ENCODE results near the gene PMP22. TPM values are rescaled to one million over a fixed set of nuclear protein-coding genes. Genes with fewer than 3 reads are reported as not detected.

The PMP22 gene
- total RNA-seq, 2 donors from 2014 or later, result 192 to 207 TPM

DNA sequence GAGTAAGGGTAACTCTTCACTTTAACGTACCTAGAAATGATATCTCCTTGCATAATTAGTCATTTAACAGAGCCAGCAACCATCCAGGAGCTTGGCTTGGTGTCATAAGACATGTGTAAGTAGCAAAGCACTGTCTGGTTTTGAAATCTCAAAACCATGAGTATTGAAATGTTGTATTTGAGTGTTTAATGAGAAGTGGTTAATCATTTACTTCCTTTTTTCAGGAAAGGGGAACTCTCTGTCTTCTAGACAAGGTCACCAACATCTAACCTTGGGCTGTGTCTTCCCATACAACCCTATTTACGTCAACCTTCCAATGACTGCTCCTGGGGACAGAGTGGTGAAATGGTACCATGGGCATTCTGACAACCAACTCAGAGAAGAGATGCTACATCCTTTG is 27.1 kb downstream of the PMP22 start:
- no peak overlapping the region for H3K27ac ChIP-seq
- H3K9me3 ChIP-seq, result no peaks in the 10 kb centered on the region
- peaks cover 11 to 19% of the 10 kb centered on the region in 2 donors for H3K4me1 ChIP-seq (ENCODE audit: control insufficient read depth in 1 of 2, low read depth in 2 of 2)
- H3K4me3 ChIP-seq, result no peak overlapping the region
- DNase-seq (ENCODE audit: low spot score) (no peak), ATAC-seq (ENCODE audit: insufficient number of reproducible peaks, low FRiP score, low read depth) (no peak)
- TF ChIP-seq, protein P1, sequence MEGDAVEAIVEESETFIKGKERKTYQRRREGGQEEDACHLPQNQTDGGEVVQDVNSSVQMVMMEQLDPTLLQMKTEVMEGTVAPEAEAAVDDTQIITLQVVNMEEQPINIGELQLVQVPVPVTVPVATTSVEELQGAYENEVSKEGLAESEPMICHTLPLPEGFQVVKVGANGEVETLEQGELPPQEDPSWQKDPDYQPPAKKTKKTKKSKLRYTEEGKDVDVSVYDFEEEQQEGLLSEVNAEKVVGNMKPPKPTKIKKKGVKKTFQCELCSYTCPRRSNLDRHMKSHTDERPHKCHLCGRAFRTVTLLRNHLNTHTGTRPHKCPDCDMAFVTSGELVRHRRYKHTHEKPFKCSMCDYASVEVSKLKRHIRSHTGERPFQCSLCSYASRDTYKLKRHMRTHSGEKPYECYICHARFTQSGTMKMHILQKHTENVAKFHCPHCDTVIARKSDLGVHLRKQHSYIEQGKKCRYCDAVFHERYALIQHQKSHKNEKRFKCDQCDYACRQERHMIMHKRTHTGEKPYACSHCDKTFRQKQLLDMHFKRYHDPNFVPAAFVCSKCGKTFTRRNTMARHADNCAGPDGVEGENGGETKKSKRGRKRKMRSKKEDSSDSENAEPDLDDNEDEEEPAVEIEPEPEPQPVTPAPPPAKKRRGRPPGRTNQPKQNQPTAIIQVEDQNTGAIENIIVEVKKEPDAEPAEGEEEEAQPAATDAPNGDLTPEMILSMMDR (IDR thresholded peaks at IDR 0.05), result no peak
- no peaks in the 10 kb centered on the region for H3K27me3 ChIP-seq (replicated peaks; ENCODE audit: insufficient read depth)
- peaks cover 50% of the 10 kb centered on the region for H3K36me3 ChIP-seq

DNA sequence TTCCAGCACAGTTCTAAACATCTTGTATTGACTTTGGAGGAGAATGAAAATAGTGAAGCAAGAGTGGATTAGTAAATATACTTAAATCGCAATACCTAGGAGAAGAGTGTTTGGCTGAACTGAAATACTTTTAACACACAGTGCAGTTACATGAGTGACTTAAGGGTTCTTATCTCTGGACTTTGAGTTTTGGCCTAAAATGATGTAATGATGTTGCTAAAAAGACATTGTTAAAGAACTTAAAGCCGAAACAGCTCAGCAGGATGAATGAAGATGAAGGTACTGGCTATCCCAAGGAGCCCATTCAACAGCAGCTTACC is 28.1 kb downstream of the PMP22 start:
- Histone ChIP-seq H3K4me1 (ENCODE audit: control insufficient read depth in 1 of 2, low read depth in 2 of 2) (peaks cover 11 to 19% of the 10 kb centered on the region in 2 donors), H3K9me3 (no peaks in the 10 kb centered on the region), H3K4me3 (no peak overlapping the region), H3K36me3 (peaks cover 59% of the 10 kb centered on the region), H3K27ac (no peak overlapping the region), H3K27me3 (replicated peaks; ENCODE audit: insufficient read depth) (no peaks in the 10 kb centered on the region)
- ATAC-seq (ENCODE audit: insufficient number of reproducible peaks, low FRiP score, low read depth), result no peak
- DNase-seq (ENCODE audit: low spot score), result no peak
- TF ChIP-seq, protein P1 (IDR thresholded peaks at IDR 0.05), result no peak

GRCh38 chr17:15236281-15237105 is 28.6 kb downstream of the PMP22 start:
- Histone ChIP-seq H3K4me1 (ENCODE audit: control insufficient read depth in 1 of 2, low read depth in 2 of 2) (peaks cover 11 to 19% of the 10 kb centered on the region in 2 donors), H3K4me3 (no peak overlapping the region), H3K27ac (no peak overlapping the region), H3K36me3 (peaks cover 65% of the 10 kb centered on the region), H3K9me3 (no peaks in the 10 kb centered on the region), H3K27me3 (replicated peaks; ENCODE audit: insufficient read depth) (no peaks in the 10 kb centered on the region)
- TF ChIP-seq, protein P1 (IDR thresholded peaks at IDR 0.05), result no peak
- ATAC-seq (ENCODE audit: insufficient number of reproducible peaks, low FRiP score, low read depth), result no peak
- no peak for DNase-seq (ENCODE audit: low spot score)

GRCh38 chr17:15233971-15234370 is 31.2 kb downstream of the PMP22 start:
- Histone ChIP-seq H3K27ac (no peak overlapping the region), H3K4me3 (no peak overlapping the region), H3K27me3 (replicated peaks; ENCODE audit: insufficient read depth) (no peaks in the 10 kb centered on the region), H3K9me3 (no peaks in the 10 kb centered on the region), H3K4me1 (ENCODE audit: control insufficient read depth in 1 of 2, low read depth in 2 of 2) (peaks cover 0 to 5% of the 10 kb centered on the region in 2 donors), H3K36me3 (peaks cover 83% of the 10 kb centered on the region)
- DNase-seq (ENCODE audit: low spot score) (no peak), ATAC-seq (ENCODE audit: insufficient number of reproducible peaks, low FRiP score, low read depth) (no peak)
- TF ChIP-seq, protein P1 (IDR thresholded peaks at IDR 0.05), result no peak

- Histone ChIP-seq H3K36me3 (peaks cover 75% of the 10 kb centered on the region), H3K4me3 (no peak overlapping the region), H3K9me3 (no peaks in the 10 kb centered on the region), H3K4me1 (ENCODE audit: control insufficient read depth in 1 of 2, low read depth in 2 of 2) (peaks cover 0 to 5% of the 10 kb centered on the region in 2 donors), H3K27ac (no peak overlapping the region), H3K27me3 (replicated peaks; ENCODE audit: insufficient read depth) (no peaks in the 10 kb centered on the region)
- DNase-seq (ENCODE audit: low spot score), result no peak
- no peak for ATAC-seq (ENCODE audit: insufficient number of reproducible peaks, low FRiP score, low read depth)
- TF ChIP-seq, protein P1 (IDR thresholded peaks at IDR 0.05), result no peak
Measured at GRCh38 chr17:15233022-15233805, 31.9 kb downstream of the PMP22 start.
